HepG2 (cell line): ENCODE results near the gene CEP164. TPM values are rescaled to one million over a fixed set of nuclear protein-coding genes. Genes with fewer than 3 reads are reported as not detected.

Source experiments
- BHLHE40 ChIP-seq: IDR thresholded peaks from 2 replicates; pipeline ENCODE4 v1.6.1; 2011; ENCODE audit warnings: low read length, improper control_type of control experiment
- CBX2 ChIP-seq, 2 experiments: fragments of 200-600 bp in 1 of 2; sonication (generic); formaldehyde crosslinking in 1 of 2; IDR thresholded peaks; 2 replicates each; pipeline versions ENCODE4 v1.7.0 to v1.8.1; 2018 to 2022; ENCODE audit warnings: low read depth in 2 of 2, low read length in 1 of 2, mild to moderate bottlenecking in 1 of 2, missing genetic modification reagents in 1 of 2
- CEBPZ ChIP-seq: IDR thresholded peaks from 2 replicates; pipeline ENCODE4 v1.6.1; 2012; ENCODE audit warnings: low read length, improper control_type of control experiment
- HDAC6 ChIP-seq: fragments of 200-600 bp; sonication (generic); IDR thresholded peaks from 2 replicates; pipeline ENCODE4 v1.7.0; 2017; ENCODE audit warnings: mild to moderate bottlenecking, antibody characterized with exemption, low read length, low read depth
- HOXD1 ChIP-seq: sonication (generic); formaldehyde crosslinking; IDR thresholded peaks from 2 replicates; pipeline ENCODE4 v1.5.0; 2020; ENCODE audit warnings: missing genetic modification reagents
- KLF9 ChIP-seq: IDR thresholded peaks from 2 replicates; pipeline ENCODE4 v1.6.1; 2016; ENCODE audit warnings: low read depth
- LRRFIP1 ChIP-seq: sonication (generic); formaldehyde crosslinking; conservative IDR thresholded peaks from 2 replicates; pipeline ENCODE4 v1.4.0; 2020; ENCODE audit warnings: missing genetic modification reagents
- MTA3 ChIP-seq: sonication (generic); formaldehyde crosslinking; IDR thresholded peaks from 2 replicates; pipeline ENCODE4 v1.4.0; 2020; ENCODE audit warnings: missing genetic modification reagents
- MYNN ChIP-seq: sonication (generic); formaldehyde crosslinking; IDR thresholded peaks from 2 replicates; pipeline ENCODE4 v1.4.0; 2020; ENCODE audit warnings: mild to moderate bottlenecking, low read depth, missing genetic modification reagents
- NR2C2 ChIP-seq: sonication (generic); formaldehyde crosslinking; IDR thresholded peaks from 2 replicates; pipeline ENCODE4 v1.4.0; 2020; ENCODE audit warnings: missing genetic modification reagents, mild to moderate bottlenecking, moderate library complexity, borderline replicate concordance
- POLR2G ChIP-seq: fragments of 200-400 bp; formaldehyde crosslinking; IDR thresholded peaks from 2 replicates; pipeline ENCODE4 v1.6.1; 2018; ENCODE audit warnings: mild to moderate bottlenecking, low read depth, low read length, moderate library complexity
- PREB ChIP-seq: sonication (generic); formaldehyde crosslinking; IDR thresholded peaks from 2 replicates; pipeline ENCODE4 v1.4.0; 2020; ENCODE audit warnings: missing genetic modification reagents
- RAD21 ChIP-seq: fragments of 450-650 bp; formaldehyde crosslinking; IDR thresholded peaks from 2 replicates; pipeline ENCODE4 v1.5.0; 2020; ENCODE audit warnings: mild to moderate bottlenecking
- RBM39 ChIP-seq: fragments of 200-400 bp; formaldehyde crosslinking; IDR thresholded peaks from one replicate; pipeline ENCODE4 v1.6.1; 2018; ENCODE audit warnings: antibody characterized with exemption, mild to moderate bottlenecking, low read depth, low read length; ENCODE audit not compliant: poor library complexity, severe bottlenecking
- REL ChIP-seq: sonication (generic); formaldehyde crosslinking; conservative IDR thresholded peaks from 2 replicates; pipeline ENCODE4 v1.8.0; 2022; ENCODE audit warnings: mild to moderate bottlenecking, missing genetic modification reagents, moderate library complexity
- SRSF1 ChIP-seq: fragments of 200-400 bp; formaldehyde crosslinking; optimal IDR thresholded peaks from 2 replicates; pipeline ENCODE3; 2017; ENCODE audit warnings: mild to moderate bottlenecking, low read depth, low read length, moderate library complexity
- TAF15 ChIP-seq: fragments of 200-400 bp; formaldehyde crosslinking; IDR thresholded peaks from one replicate; pipeline ENCODE4 v1.6.1; 2018; ENCODE audit warnings: mild to moderate bottlenecking, low read depth, low read length; ENCODE audit not compliant: poor library complexity, severe bottlenecking
- ZNF205 ChIP-seq: IDR thresholded peaks from 2 replicates; pipeline ENCODE4 v1.6.1; 2018; ENCODE audit warnings: missing biosample characterization, missing genetic modification reagents
- ZNF441 ChIP-seq: sonication (generic); formaldehyde crosslinking; IDR thresholded peaks from 2 replicates; pipeline ENCODE4 v1.7.0; 2021; ENCODE audit warnings: missing genetic modification reagents, borderline replicate concordance
- ZNF563 ChIP-seq: sonication (generic); formaldehyde crosslinking; IDR thresholded peaks from 2 replicates; pipeline ENCODE4 v1.8.0; 2022; ENCODE audit warnings: mild to moderate bottlenecking, moderate library complexity, missing genetic modification reagents
- ZNF713 ChIP-seq: sonication (generic); formaldehyde crosslinking; IDR thresholded peaks from 2 replicates; pipeline ENCODE4 v1.4.0; 2020; ENCODE audit warnings: mild to moderate bottlenecking, missing genetic modification reagents
- polyA plus RNA-seq, 8 experiments: library from polyadenylated mRNA; depleted of rRNA in 3 of 8; stranded (reverse) in 7 of 8; unstranded in 1 of 8; fragments of >200 nt; fragmentation: Illumina TruSeq in 4 of 8; extraction: Trizol in 4 of 8; gene quantifications; 2 replicates each; pipeline versions ENCODE4 v1.2.1 to v1.2.3, GENCODE V29; 2011 to 2016; ENCODE audit warnings: low read depth in 4 of 8, missing spikeins in 1 of 8, mixed read lengths in 1 of 8; ENCODE audit not compliant: insufficient read depth in 1 of 8
- total RNA-seq, 5 experiments: library from RNA; depleted of rRNA; stranded (reverse); fragments of >200 nt; fragmentation: Illumina TruSeq; extraction: Trizol; gene quantifications; 2 replicates each; pipeline ENCODE4 v1.2.3, GENCODE V29; 2016; ENCODE audit warnings: low read depth in 1 of 5
- TF ChIP-seq, protein P1 (sequence below): sonication (generic); formaldehyde crosslinking; IDR thresholded peaks from 2 replicates; pipeline ENCODE4 v1.4.0; 2020; ENCODE audit warnings: low read depth, mild to moderate bottlenecking, missing genetic modification reagents

The CEP164 gene
- total and polyA plus RNA-seq, 2 of the 13 experiments (the other 11 are each of a cell fraction or from before 2014, with no cell fraction given): 11.4 to 15.2 TPM

- TF ChIP-seq TAF15 (no peak), HDAC6 (no peak), ZNF713 (CRISPR knock-in tag) (no peak), KLF9 (CRISPR knock-in tag) (no peak), BHLHE40 (no peak), MTA3 (CRISPR knock-in tag) (no peak), REL (CRISPR knock-in tag) (0 out of 2 replicates have a peak, but pooled peaks have one; percentile 34), RBM39 (no peak), PREB (CRISPR knock-in tag) (no peak), RAD21 (CRISPR knock-in tag) (no peak), SRSF1 (no peak), ZNF441 (CRISPR knock-in tag) (no peak), POLR2G (peak; percentile 83), LRRFIP1 (CRISPR knock-in tag) (no peak), MYNN (CRISPR knock-in tag) (no peak), CEBPZ (no peak), HOXD1 (CRISPR knock-in tag) (no peak), ZNF563 (CRISPR knock-in tag) (no peak), ZNF205 (no peak), CBX2 (IDR thresholded peaks at IDR 0.05; ENCODE audit: low read depth, low read length) (no peak), CBX2 (CRISPR knock-in tag; IDR thresholded peaks at IDR 0.05; ENCODE audit: low read depth) (no peak), NR2C2 (peak; percentile 90)
- TF ChIP-seq, protein P1, sequence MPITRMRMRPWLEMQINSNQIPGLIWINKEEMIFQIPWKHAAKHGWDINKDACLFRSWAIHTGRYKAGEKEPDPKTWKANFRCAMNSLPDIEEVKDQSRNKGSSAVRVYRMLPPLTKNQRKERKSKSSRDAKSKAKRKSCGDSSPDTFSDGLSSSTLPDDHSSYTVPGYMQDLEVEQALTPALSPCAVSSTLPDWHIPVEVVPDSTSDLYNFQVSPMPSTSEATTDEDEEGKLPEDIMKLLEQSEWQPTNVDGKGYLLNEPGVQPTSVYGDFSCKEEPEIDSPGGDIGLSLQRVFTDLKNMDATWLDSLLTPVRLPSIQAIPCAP: no peak
These were observed at the start of gene CEP164 (continued) for GRCh38 chr11:117327567-117328374.
